HepG2 (cell line): ENCODE results near the gene ORC2. TPM values are rescaled to one million over a fixed set of nuclear protein-coding genes. Genes with fewer than 3 reads are reported as not detected.

Experiments used
- ARID5B ChIP-seq: IDR thresholded peaks from 2 replicates; pipeline ENCODE4 v1.4.0; 2020; ENCODE audit warnings: mild to moderate bottlenecking, missing genetic modification reagents
- BCL6 ChIP-seq: IDR thresholded peaks from 2 replicates; pipeline ENCODE4 v1.6.1; 2016; ENCODE audit warnings: missing genetic modification reagents, missing compliant biosample characterization
- CTCF ChIP-seq: sonication (generic); formaldehyde crosslinking; IDR thresholded peaks from 2 replicates; pipeline ENCODE4 v1.5.0; 2020; ENCODE audit warnings: mild to moderate bottlenecking, missing genetic modification reagents, moderate library complexity
- GABPA ChIP-seq, 2 experiments: IDR thresholded peaks; 2 replicates each; pipeline ENCODE4 v1.6.1; 2011 to 2016; ENCODE audit warnings: low read depth in 2 of 2, low read length in 1 of 2, missing biosample characterization in 1 of 2, missing genetic modification characterization in 1 of 2
- GATAD2A ChIP-seq: IDR thresholded peaks from 2 replicates; pipeline ENCODE4 v1.6.1; 2016
- HOMEZ ChIP-seq: IDR thresholded peaks from 2 replicates; pipeline ENCODE4 v1.6.1; 2016; ENCODE audit warnings: low read depth
- IRF2 ChIP-seq: IDR thresholded peaks from 2 replicates; pipeline ENCODE4 v1.6.1; 2018; ENCODE audit warnings: missing genetic modification reagents, missing compliant biosample characterization
- KDM2A ChIP-seq: sonication (generic); formaldehyde crosslinking; IDR thresholded peaks from 2 replicates; pipeline ENCODE4 v1.4.0; 2020; ENCODE audit warnings: low read depth, missing genetic modification reagents, borderline replicate concordance
- MED1 ChIP-seq: sonication (generic); formaldehyde crosslinking; IDR thresholded peaks from 2 replicates; pipeline ENCODE4 v1.4.0; 2020; ENCODE audit warnings: missing genetic modification reagents
- RBM22 ChIP-seq: fragments of 200-400 bp; formaldehyde crosslinking; optimal IDR thresholded peaks from 2 replicates; pipeline ENCODE3; 2017; ENCODE audit warnings: mild to moderate bottlenecking, low read length, moderate library complexity
- SAP130 ChIP-seq: IDR thresholded peaks from 2 replicates; pipeline ENCODE4 v1.6.1; 2016; ENCODE audit warnings: low read depth
- SMC3 ChIP-seq: IDR thresholded peaks from 2 replicates; pipeline ENCODE4 v1.6.1; 2011; ENCODE audit warnings: low read length, improper control_type of control experiment
- STAG1 ChIP-seq: sonication (generic); formaldehyde crosslinking; IDR thresholded peaks from 2 replicates; pipeline ENCODE4 v1.4.0; 2020; ENCODE audit warnings: missing genetic modification reagents
- THRA ChIP-seq: sonication (generic); formaldehyde crosslinking; IDR thresholded peaks from 2 replicates; pipeline ENCODE4 v1.4.0; 2020; ENCODE audit warnings: missing genetic modification reagents, borderline replicate concordance
- ZBTB25 ChIP-seq: IDR thresholded peaks from 2 replicates; pipeline ENCODE4 v1.6.1; 2018; ENCODE audit warnings: missing genetic modification reagents
- ZNF605 ChIP-seq: sonication (generic); formaldehyde crosslinking; IDR thresholded peaks from 2 replicates; pipeline ENCODE4 v1.8.0; 2022; ENCODE audit warnings: mild to moderate bottlenecking, missing genetic modification reagents
- ZNF614 ChIP-seq: IDR thresholded peaks from 2 replicates; pipeline ENCODE4 v1.6.1; 2018; ENCODE audit warnings: missing biosample characterization, missing genetic modification reagents, inconsistent platforms, borderline replicate concordance
- polyA plus RNA-seq, 8 experiments: library from polyadenylated mRNA; depleted of rRNA in 3 of 8; stranded (reverse) in 7 of 8; unstranded in 1 of 8; fragments of >200 nt; fragmentation: Illumina TruSeq in 4 of 8; extraction: Trizol in 4 of 8; gene quantifications; 2 replicates each; pipeline versions ENCODE4 v1.2.1 to v1.2.3, GENCODE V29; 2011 to 2016; ENCODE audit warnings: low read depth in 4 of 8, missing spikeins in 1 of 8, mixed read lengths in 1 of 8; ENCODE audit not compliant: insufficient read depth in 1 of 8
- total RNA-seq, 5 experiments: library from RNA; depleted of rRNA; stranded (reverse); fragments of >200 nt; fragmentation: Illumina TruSeq; extraction: Trizol; gene quantifications; 2 replicates each; pipeline ENCODE4 v1.2.3, GENCODE V29; 2016; ENCODE audit warnings: low read depth in 1 of 5

The ORC2 gene
- total and polyA plus RNA-seq, 2 of the 13 experiments (the other 11 are each of a cell fraction or from before 2014, with no cell fraction given), result 19.3 to 73.5 TPM

- peak; percentile 40 for TF ChIP-seq RBM22
- peak; percentile 43; the same call in 1 of the 2 replicates for TF ChIP-seq SAP130
- peak; percentile 68; the same call in 1 of the 2 replicates for TF ChIP-seq IRF2 (CRISPR knock-in tag)
- TF ChIP-seq ZNF614 (CRISPR knock-in tag), result 0 out of 2 replicates have a peak, but pooled peaks have one; percentile 63
- no peak for TF ChIP-seq KDM2A (CRISPR knock-in tag)
- TF ChIP-seq CTCF (CRISPR knock-in tag), result peak; percentile 92
- TF ChIP-seq ZNF605 (CRISPR knock-in tag), result peak; percentile 40; the same call in 1 of the 2 replicates
- peak; percentile 95 for TF ChIP-seq STAG1 (CRISPR knock-in tag)
- TF ChIP-seq MED1 (CRISPR knock-in tag), result 0 out of 2 replicates have a peak, but pooled peaks have one; percentile 14
- peak; percentile 32; the same call in 1 of the 2 replicates for TF ChIP-seq GATAD2A
- TF ChIP-seq GABPA (IDR thresholded peaks at IDR 0.05; ENCODE audit: low read depth, low read length), result no peak
- peak; percentile 40; the same call in 1 of the 2 replicates for TF ChIP-seq GABPA (CRISPR knock-in tag; IDR thresholded peaks at IDR 0.05; ENCODE audit: low read depth)
- TF ChIP-seq ARID5B, result 0 out of 2 replicates have a peak, but pooled peaks have one; percentile 20
- TF ChIP-seq SMC3, result peak; percentile 89
- TF ChIP-seq ZBTB25, result 0 out of 2 replicates have a peak, but pooled peaks have one; percentile 43
- TF ChIP-seq HOMEZ, result peak; percentile 65; the same call in 1 of the 2 replicates
- 0 out of 2 replicates have a peak, but pooled peaks have one; percentile 9 for TF ChIP-seq BCL6
- peak; percentile 55; the same call in 1 of the 2 replicates for TF ChIP-seq THRA (CRISPR knock-in tag)
- TF ChIP-seq, all 625 proteins: peak for 41
These were observed 61.9 kb downstream of the ORC2 start (continued) for GRCh38 chr2:200901459-200902072.
